K562 (cell line): ENCODE data around the gene IFT52. TPM values are rescaled to one million over a fixed set of nuclear protein-coding genes. Genes with fewer than 3 reads are reported as not detected.

Experiments
- ATF1 ChIP-seq, 2 experiments: fragments of 450-650 bp in 1 of 2; IDR thresholded peaks; 2 replicates each; pipeline ENCODE4 v1.6.1; 2016; ENCODE audit warnings: missing compliant biosample characterization in 1 of 2, missing genetic modification characterization in 1 of 2
- BACH1 ChIP-seq: fragments of 200-800 bp; sonication (Bioruptor generic); IDR thresholded peaks from 2 replicates; pipeline ENCODE4 v1.6.1; 2016; ENCODE audit warnings: missing genetic modification characterization, missing compliant biosample characterization
- CBFA2T2 ChIP-seq: fragments of 450-650 bp; conservative IDR thresholded peaks from 2 replicates; pipeline ENCODE4 v1.6.1; 2017; ENCODE audit warnings: mild to moderate bottlenecking
- CBX5 ChIP-seq: IDR thresholded peaks from 2 replicates; pipeline ENCODE4 v1.6.1; 2014; ENCODE audit warnings: low read depth, borderline replicate concordance
- DIDO1 ChIP-seq: fragments of 450-650 bp; IDR thresholded peaks from 2 replicates; pipeline ENCODE4 v1.6.1; 2016; ENCODE audit warnings: low read depth, missing biosample characterization, missing genetic modification characterization
- ETS1 ChIP-seq: conservative IDR thresholded peaks from 2 replicates; pipeline ENCODE4 v1.6.1; 2011; ENCODE audit warnings: low read depth, mild to moderate bottlenecking, low read length; ENCODE audit not compliant: control insufficient read depth
- KLF13 ChIP-seq: fragments of 450-650 bp; IDR thresholded peaks from 2 replicates; pipeline ENCODE4 v1.6.1; 2016; ENCODE audit warnings: missing genetic modification characterization, low read depth, mild to moderate bottlenecking, missing compliant biosample characterization, moderate library complexity, borderline replicate concordance
- KLF6 ChIP-seq: fragments of 250-450 bp; sonication (Bioruptor Pico); IDR thresholded peaks from 2 replicates; pipeline ENCODE4 v1.4.0; 2020; ENCODE audit warnings: mild to moderate bottlenecking, moderate library complexity, borderline replicate concordance
- MBD1 ChIP-seq: fragments of 250-450 bp; sonication (Bioruptor Pico); IDR thresholded peaks from 2 replicates; pipeline ENCODE4 v1.8.0; 2022; ENCODE audit warnings: inconsistent platforms
- MEF2A ChIP-seq: IDR thresholded peaks from 2 replicates; pipeline ENCODE4 v1.6.1; 2011; ENCODE audit warnings: low read depth, mild to moderate bottlenecking, low read length, moderate library complexity; ENCODE audit not compliant: control insufficient read depth
- NCOA2 ChIP-seq, 2 experiments: fragments of 450-650 bp; IDR thresholded peaks; 2 replicates each; pipeline ENCODE4 v1.6.1; 2018; ENCODE audit warnings: mild to moderate bottlenecking in 2 of 2, moderate library complexity in 1 of 2; ENCODE audit not compliant: partially characterized antibody in 2 of 2
- NFXL1 ChIP-seq: fragments of 450-650 bp; formaldehyde crosslinking; IDR thresholded peaks from 2 replicates; pipeline ENCODE4 v1.4.0; 2021; ENCODE audit warnings: mild to moderate bottlenecking
- NR1H2 ChIP-seq: sonication (generic); formaldehyde crosslinking; IDR thresholded peaks from 2 replicates; pipeline ENCODE4 v1.4.0; 2020; ENCODE audit warnings: mild to moderate bottlenecking, missing genetic modification reagents
- NR3C1 ChIP-seq: sonication (generic); formaldehyde crosslinking; IDR thresholded peaks from 2 replicates; pipeline ENCODE4 v1.8.1; 2022; ENCODE audit warnings: missing genetic modification reagents
- RBM22 ChIP-seq: fragments of 200-400 bp; formaldehyde crosslinking; IDR thresholded peaks from 2 replicates; pipeline ENCODE4 v1.6.1; 2018; ENCODE audit warnings: low read length, low read depth; ENCODE audit not compliant: poor library complexity, severe bottlenecking
- SAFB2 ChIP-seq: fragments of 200-400 bp; formaldehyde crosslinking; IDR thresholded peaks from 2 replicates; pipeline ENCODE4 v1.6.1; 2018; ENCODE audit warnings: borderline replicate concordance, low read length, low read depth, moderate library complexity; ENCODE audit not compliant: severe bottlenecking
- SNAPC5 ChIP-seq: fragments of 250-450 bp; sonication (Bioruptor Pico); IDR thresholded peaks from 2 replicates; pipeline ENCODE4 v1.8.0; 2021; ENCODE audit warnings: moderate library complexity, mild to moderate bottlenecking, inconsistent platforms
- THRB ChIP-seq: fragments of 450-650 bp; formaldehyde crosslinking; conservative IDR thresholded peaks from 2 replicates; pipeline ENCODE4 v1.4.0; 2022; ENCODE audit warnings: mild to moderate bottlenecking, missing genetic modification characterization
- YBX1 ChIP-seq: fragments of 450-650 bp; IDR thresholded peaks from 2 replicates; pipeline ENCODE4 v1.7.1; 2016; ENCODE audit warnings: mild to moderate bottlenecking
- ZC3H8 ChIP-seq: fragments of 450-650 bp; IDR thresholded peaks from 2 replicates; pipeline ENCODE4 v1.6.1; 2017
- ZFP30 ChIP-seq: fragments of 250-450 bp; sonication (Bioruptor Pico); IDR thresholded peaks from 2 replicates; pipeline ENCODE4 v1.8.0; 2022; ENCODE audit warnings: moderate library complexity, mild to moderate bottlenecking, inconsistent platforms, borderline replicate concordance
- ZNF140 ChIP-seq: fragments of 250-450 bp; sonication (Bioruptor Pico); IDR thresholded peaks from 2 replicates; pipeline ENCODE4 v1.8.0; 2021; ENCODE audit warnings: moderate library complexity, mild to moderate bottlenecking, inconsistent platforms
- ZNF174 ChIP-seq: fragments of 250-450 bp; sonication (Bioruptor Pico); IDR thresholded peaks from 2 replicates; pipeline ENCODE4 v1.4.0; 2020; ENCODE audit warnings: mild to moderate bottlenecking
- ZNF311 ChIP-seq: fragments of 250-450 bp; sonication (Bioruptor Pico); IDR thresholded peaks from 2 replicates; pipeline ENCODE4 v1.4.0; 2020; ENCODE audit warnings: mild to moderate bottlenecking, moderate library complexity
- ZNF696 ChIP-seq: fragments of 250-450 bp; sonication (Bioruptor Pico); conservative IDR thresholded peaks from 2 replicates; pipeline ENCODE4 v1.4.0; 2020; ENCODE audit warnings: mild to moderate bottlenecking, moderate library complexity
- polyA plus RNA-seq, 8 experiments: library from polyadenylated mRNA; depleted of rRNA in 4 of 8; stranded (reverse) in 5 of 8; unstranded in 3 of 8; fragments of >200 nt; fragmentation: Nextera tagmentation in 2 of 8; fragmentation: Illumina TruSeq in 1 of 8; extraction: Ambion mirVana in 2 of 8; extraction: Trizol in 1 of 8; gene quantifications; 2 replicates each; pipeline versions ENCODE4 v1.2.1 to v1.2.3, GENCODE V29; 2011 to 2014; ENCODE audit warnings: inconsistent platforms in 1 of 8, missing spikeins in 1 of 8
- total RNA-seq, 7 experiments: library from RNA; depleted of rRNA in 6 of 7; stranded (reverse); fragments of >200 nt in 6 of 7; fragmentation: Illumina TruSeq in 2 of 7; extraction: Trizol in 2 of 7; gene quantifications; 2 replicates each; pipeline versions ENCODE4 v1.2.1 to v1.2.3, GENCODE V29; 2011 to 2021; ENCODE audit warnings: low replicate concordance in 1 of 7

IFT52 gene
- total and polyA plus RNA-seq, 9 of the 15 experiments (the other 6 are each of a cell fraction or from before 2014, with no cell fraction given), result 11.0 to 31.4 (median 20.4) TPM

DNA sequence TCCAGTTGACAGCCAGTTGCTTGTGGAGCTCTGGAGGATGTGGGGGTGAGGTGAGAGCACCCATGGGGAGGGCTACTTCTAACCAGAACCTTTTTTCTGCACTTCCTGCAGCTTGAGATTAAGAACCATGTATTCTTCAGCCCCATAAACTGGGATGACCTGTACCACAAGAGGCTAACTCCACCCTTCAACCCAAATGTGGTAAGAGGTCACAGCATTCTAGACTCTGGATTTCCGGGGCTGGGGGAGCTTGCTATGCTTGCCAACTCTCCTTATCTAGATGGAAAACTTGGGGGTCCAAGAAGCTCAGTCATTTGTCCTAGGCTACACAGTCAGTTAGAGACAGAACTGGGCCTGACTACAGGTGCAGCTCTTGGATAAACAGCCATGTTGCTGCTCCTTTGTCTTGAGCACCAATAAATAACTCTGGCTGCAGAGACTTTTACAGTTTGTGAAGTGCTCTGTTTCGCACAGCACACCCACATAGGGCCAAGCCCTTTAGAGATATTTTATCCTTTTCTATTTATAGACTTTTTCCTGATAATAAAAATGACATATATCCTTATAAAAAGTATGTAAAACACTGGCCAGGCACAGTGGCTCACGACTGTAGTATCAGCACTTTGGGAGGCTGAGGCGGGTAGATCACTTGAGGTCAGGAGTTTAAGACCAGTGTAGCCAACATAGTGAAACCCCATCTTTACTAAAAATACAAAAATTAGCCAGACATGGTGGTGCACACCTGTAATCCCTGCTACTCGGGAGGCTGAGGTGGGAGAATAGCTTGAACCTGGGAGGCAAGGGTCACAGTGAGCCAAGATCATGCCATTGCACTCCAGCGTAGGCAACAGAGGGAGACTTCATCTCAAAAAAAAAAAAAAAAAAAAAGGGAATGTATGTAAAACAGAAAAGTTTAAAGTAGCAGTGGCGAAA lies 10.6 kb upstream of the IFT52 start (continued):
- TF ChIP-seq ETS1, result no peak
- TF ChIP-seq ZNF174 (CRISPR knock-in tag), result no peak
- no peak for TF ChIP-seq MBD1 (CRISPR knock-in tag)
- TF ChIP-seq CBX5, result no peak
- TF ChIP-seq THRB (CRISPR knock-in tag), result no peak
- no peak for TF ChIP-seq ZNF140 (CRISPR knock-in tag)
- TF ChIP-seq CBFA2T2, result peak; percentile 62
- no peak for TF ChIP-seq SNAPC5
- TF ChIP-seq RBM22, result no peak
- no peak for TF ChIP-seq ATF1 (CRISPR knock-in tag; IDR thresholded peaks at IDR 0.05)
- no peak for TF ChIP-seq ATF1 (tag; IDR thresholded peaks at IDR 0.05)
- no peak for TF ChIP-seq NR1H2 (CRISPR knock-in tag)
- no peak for TF ChIP-seq YBX1
- TF ChIP-seq NFXL1 (CRISPR knock-in tag), result no peak
- TF ChIP-seq ZNF311 (CRISPR knock-in tag), result no peak
- no peak for TF ChIP-seq NR3C1 (CRISPR knock-in tag)
- no peak for TF ChIP-seq SAFB2
- TF ChIP-seq DIDO1 (tag), result no peak
- TF ChIP-seq KLF6, result no peak
- no peak for TF ChIP-seq ZC3H8
- no peak for TF ChIP-seq ZNF696 (CRISPR knock-in tag)
- no peak for TF ChIP-seq ZFP30
- no peak for TF ChIP-seq KLF13 (tag)
- no peak for TF ChIP-seq NCOA2 (IDR thresholded peaks at IDR 0.05; ENCODE audit: partially characterized antibody in 2 of 2)
- TF ChIP-seq MEF2A, result no peak
- TF ChIP-seq BACH1 (tag), result no peak
